ENCODE results near the gene OSBPL1A. TPM values are rescaled to one million over a fixed set of nuclear protein-coding genes. Genes with fewer than 3 reads are reported as not detected.
A peak's percentile ranks its signal among the peaks of the same experiment; 100 is the strongest.
"Not testable (repeated sequence)": the region's sequence is repeated elsewhere in the genome, so short reads cannot be mapped to it uniquely, and the experiment has no call there.

OSBPL1A gene
- total and polyA plus RNA-seq, 2 donors from 2014 or later, result 27.0 to 40.3 TPM

GRCh38 chr18:24364177-24364576 lies 33.4 kb downstream of the OSBPL1A start:
- no peak overlapping the region for H3K27ac ChIP-seq (ENCODE audit: low read depth in 2 of 2, low read length in 2 of 2)
- no peaks in the 10 kb centered on the region for H3K4me1 ChIP-seq (ENCODE audit: control insufficient read depth in 2 of 3, insufficient read depth in 2 of 3, low read depth in 1 of 3, low read length in 3 of 3)
- FAIRE-seq (no peak), DNase-seq (no peak)
- TF ChIP-seq CTCF (IDR thresholded peaks at IDR 0.05; ENCODE audit: borderline replicate concordance, extremely low read depth, insufficient read depth), result no peak
- no peaks in the 10 kb centered on the region for H3K27me3 ChIP-seq (ENCODE audit: control insufficient read depth, insufficient read depth, low read length)
- H3K9me3 ChIP-seq (ENCODE audit: control insufficient read depth in 2 of 3, insufficient read depth in 1 of 3, low read length in 3 of 3), result no peaks in the 10 kb centered on the region
- H3K4me3 ChIP-seq (ENCODE audit: low read length in 3 of 3), result no peak overlapping the region
- no peaks in the 10 kb centered on the region for H3K36me3 ChIP-seq (ENCODE audit: control insufficient read depth in 2 of 3, insufficient read depth in 3 of 3, low read length in 3 of 3)
- intact Hi-C loops (cut with DNase I), result no loop called here
- H3K9ac ChIP-seq (ENCODE audit: low read length in 3 of 3), result no peak overlapping the region

- Histone ChIP-seq H3K36me3 (ENCODE audit: control insufficient read depth in 2 of 3, insufficient read depth in 3 of 3, low read length in 3 of 3) (no peaks in the 10 kb centered on the region), H3K9me3 (ENCODE audit: control insufficient read depth in 2 of 3, insufficient read depth in 1 of 3, low read length in 3 of 3) (no peaks in the 10 kb centered on the region), H3K4me3 (ENCODE audit: low read length in 3 of 3) (no peak overlapping the region), H3K4me1 (ENCODE audit: control insufficient read depth in 2 of 3, insufficient read depth in 2 of 3, low read depth in 1 of 3, low read length in 3 of 3) (no peaks in the 10 kb centered on the region), H3K9ac (ENCODE audit: low read length in 3 of 3) (no peak overlapping the region), H3K27ac (ENCODE audit: low read depth in 2 of 2, low read length in 2 of 2) (no peak overlapping the region), H3K27me3 (ENCODE audit: control insufficient read depth, insufficient read depth, low read length) (no peaks in the 10 kb centered on the region)
- no peak for FAIRE-seq
- DNase-seq, result peak in 1 of 5 donors; percentile 17
- no peak for TF ChIP-seq CTCF (IDR thresholded peaks at IDR 0.05; ENCODE audit: borderline replicate concordance, extremely low read depth, insufficient read depth)
- intact Hi-C loops (cut with DNase I), result no loop called here
Observed at GRCh38 chr18:24362757-24363156, 34.9 kb downstream of the OSBPL1A start.

GRCh38 chr18:24359787-24360530 lies 37.7 kb downstream of the OSBPL1A start:
- intact Hi-C loops (cut with DNase I); H3K36me3 ChIP-seq (ENCODE audit: control insufficient read depth in 2 of 3, insufficient read depth in 3 of 3, low read length in 3 of 3); H3K27me3 ChIP-seq (ENCODE audit: control insufficient read depth, insufficient read depth, low read length); H3K9ac ChIP-seq (ENCODE audit: low read length in 3 of 3); H3K9me3 ChIP-seq (ENCODE audit: control insufficient read depth in 2 of 3, insufficient read depth in 1 of 3, low read length in 3 of 3); H3K4me1 ChIP-seq (ENCODE audit: control insufficient read depth in 2 of 3, insufficient read depth in 2 of 3, low read depth in 1 of 3, low read length in 3 of 3); H3K27ac ChIP-seq (ENCODE audit: low read depth in 2 of 2, low read length in 2 of 2); H3K4me3 ChIP-seq (ENCODE audit: low read length in 3 of 3): not testable (repeated sequence)
- DNase-seq (peak in 3 of 5 donors; percentile 25 to 83 (median 71)), FAIRE-seq (peak; percentile 85)
- peak; percentile 66 for TF ChIP-seq CTCF (IDR thresholded peaks at IDR 0.05; ENCODE audit: borderline replicate concordance, extremely low read depth, insufficient read depth)

All from kidney (tissue), 14 donors.